CD14-positive monocyte (primary cell): ENCODE data around the gene KDM3B. TPM values are rescaled to one million over a fixed set of nuclear protein-coding genes. Genes with fewer than 3 reads are reported as not detected.

ENCODE experiments used
- DNase-seq, 3 donors: peaks; one replicate each; pipeline ENCODE4 v3.0.0-alpha.2; 2011 to 2022
- H2AFZ ChIP-seq: 2 replicates; pipeline ENCODE4 v1.6.0; 2012; ENCODE audit warnings: mild to moderate bottlenecking, low read depth, low read length, inconsistent platforms; ENCODE audit not compliant: insufficient read depth, poor library complexity, severe bottlenecking
- H3K27ac ChIP-seq, 2 donors: 1 replicate in 1 of 2; 2 replicates in 1 of 2; pipeline ENCODE4 v1.5.1; 2012 to 2013; ENCODE audit warnings: low read length in 2 of 2, control low read depth in 1 of 2, inconsistent platforms in 1 of 2, low read depth in 1 of 2, mild to moderate bottlenecking in 1 of 2
- H3K27me3 ChIP-seq, 2 donors: one replicate each; pipeline versions ENCODE4 v1.6.0 to v1.6.1; 2011 to 2013; ENCODE audit warnings: low read length in 2 of 2; ENCODE audit not compliant: control insufficient read depth in 2 of 2, insufficient read depth in 2 of 2
- H3K36me3 ChIP-seq, 2 donors: replicated peaks in 1 of 2; 1 replicate in 1 of 2; 2 replicates in 1 of 2; pipeline versions ENCODE4 v1.5.1 to v1.6.1; 2012 to 2013; ENCODE audit warnings: low read length in 2 of 2, control low read depth in 1 of 2, inconsistent platforms in 1 of 2, mild to moderate bottlenecking in 1 of 2; ENCODE audit not compliant: insufficient read depth in 2 of 2, control insufficient read depth in 1 of 2
- H3K4me1 ChIP-seq, 2 donors: 1 replicate in 1 of 2; 2 replicates in 1 of 2; pipeline versions ENCODE4 v1.5.1 to v1.6.1; 2012 to 2013; ENCODE audit warnings: low read length in 2 of 2, control low read depth in 1 of 2, inconsistent platforms in 1 of 2, mild to moderate bottlenecking in 1 of 2, moderate library complexity in 1 of 2; ENCODE audit not compliant: insufficient read depth in 2 of 2, control insufficient read depth in 1 of 2
- H3K4me2 ChIP-seq: replicated peaks from 2 replicates; pipeline ENCODE3; 2012; ENCODE audit warnings: low read length, moderate library complexity, mild to moderate bottlenecking; ENCODE audit not compliant: poor library complexity, severe bottlenecking; ENCODE audit errors: extremely low read depth
- H3K4me3 ChIP-seq, 3 experiments: fragments of 200-600 bp in 1 of 3; sonication (generic) in 1 of 3; replicated peaks in 1 of 3; 1 replicate in 2 of 3; 2 replicates in 1 of 3; pipeline ENCODE4 v1.5.1; 2011 to 2013; ENCODE audit warnings: low read length in 3 of 3, mild to moderate bottlenecking in 3 of 3, control low read depth in 2 of 3, low read depth in 2 of 3, inconsistent platforms in 1 of 3, moderate library complexity in 1 of 3
- H3K79me2 ChIP-seq: 2 replicates; pipeline ENCODE4 v1.6.0; 2012; ENCODE audit warnings: mild to moderate bottlenecking, control low read depth, inconsistent platforms, low read length, moderate library complexity; ENCODE audit not compliant: insufficient read depth
- H3K9ac ChIP-seq: 2 replicates; pipeline ENCODE4 v1.6.0; 2017; ENCODE audit warnings: low read length, mild to moderate bottlenecking; ENCODE audit not compliant: insufficient read depth, poor library complexity, severe bottlenecking
- H3K9me3 ChIP-seq, 2 donors: replicated peaks in 1 of 2; 1 replicate in 1 of 2; 2 replicates in 1 of 2; pipeline versions ENCODE4 v1.5.1 to v1.6.1; 2012 to 2013; ENCODE audit warnings: low read length in 2 of 2, control low read depth in 1 of 2; ENCODE audit not compliant: control insufficient read depth in 1 of 2, insufficient read depth in 1 of 2
- H4K20me1 ChIP-seq: 2 replicates; pipeline ENCODE4 v1.6.0; 2012; ENCODE audit warnings: mild to moderate bottlenecking, low read length, control low read depth, moderate library complexity; ENCODE audit not compliant: insufficient read depth
- H3K27ac Mint-ChIP-seq, 7 donors: one replicate each; pipeline ENCODE4 v1.8.0; 2020; ENCODE audit warnings: mild to moderate bottlenecking in 7 of 7, mixed read lengths in 7 of 7, moderate library complexity in 6 of 7, inconsistent platforms in 2 of 7
- H3K27me3 Mint-ChIP-seq, 3 donors: one replicate each; pipeline ENCODE4 v1.8.0; 2021 to 2022; ENCODE audit warnings: low read depth in 3 of 3, mild to moderate bottlenecking in 3 of 3, mixed read lengths in 3 of 3, moderate library complexity in 3 of 3, inconsistent platforms in 1 of 3
- H3K36me3 Mint-ChIP-seq, 2 donors: one replicate each; pipeline ENCODE4 v1.8.0; 2020; ENCODE audit warnings: mixed read lengths in 2 of 2, inconsistent platforms in 1 of 2, mild to moderate bottlenecking in 1 of 2
- H3K4me1 Mint-ChIP-seq: one replicate; pipeline ENCODE4 v1.8.0; 2020; ENCODE audit warnings: mild to moderate bottlenecking, mixed read lengths
- H3K4me3 Mint-ChIP-seq, 2 donors: one replicate each; pipeline ENCODE4 v1.8.0; 2020; ENCODE audit warnings: mild to moderate bottlenecking in 2 of 2, mixed read lengths in 2 of 2, moderate library complexity in 1 of 2
- H3K9me3 Mint-ChIP-seq, 7 donors: one replicate each; pipeline ENCODE4 v1.8.0; 2020 to 2022; ENCODE audit warnings: mixed read lengths in 7 of 7, mild to moderate bottlenecking in 6 of 7, moderate library complexity in 6 of 7, inconsistent platforms in 2 of 7
- CTCF ChIP-seq: fragments of 200-600 bp; IDR thresholded peaks from one replicate; pipeline ENCODE4 v1.8.0; 2022; ENCODE audit warnings: antibody characterized with exemption, mild to moderate bottlenecking
- WGBS: methylation state at CpG from one replicate; pipeline ENCODE4 v1.1.5; 2013; ENCODE audit warnings: missing lambda C conversion rate; ENCODE audit not compliant: insufficient coverage; 5-methylcytosine and 5-hydroxymethylcytosine counted together
- intact Hi-C, 2 donors: fragments of 100-400 bp; cut with micrococcal nuclease; formaldehyde crosslinking; loops; one replicate each; pipeline versions ENCODE4 v1.15.0 to v1.15.1; 2023
- polyA plus RNA-seq, 3 donors: library from polyadenylated mRNA; depleted of rRNA in 1 of 3; unstranded in 2 of 3; stranded (reverse) in 1 of 3; fragments of 300-500 nt in 2 of 3; fragments of >200 nt in 1 of 3; fragmentation: Illumina TruSeq in 2 of 3; gene quantifications; 1 replicate in 2 of 3; 2 replicates in 1 of 3; pipeline ENCODE4 v1.2.3, GENCODE V29; 2012 to 2021
- small RNA-seq: library from RNA; depleted of rRNA; stranded (forward); fragments of <200 nt; gene quantifications from one replicate; pipeline ENCODE3, GENCODE V24; 2012; ENCODE audit warnings: low read depth; ENCODE audit not compliant: insufficient read length

KDM3B gene
- polyA plus RNA-seq, 3 donors: 11.7 to 52.1 (median 17.4) TPM

- H3K9me3 Mint-ChIP-seq: no peaks in the 10 kb centered on the region
- no peak overlapping the region for H3K27ac Mint-ChIP-seq
- peaks cover 7 to 27% (median 15%) of the 10 kb centered on the region in 3 donors for H3K27me3 Mint-ChIP-seq
- H3K4me3 ChIP-seq: no peak overlapping the region
- no peak for DNase-seq
- no peaks in the 10 kb centered on the region for H3K4me1 ChIP-seq
- WGBS: 100% methylated on average over 1 of the region's 7 CpGs
- peaks cover 0 to 8% of the 10 kb centered on the region in 2 donors for H3K27me3 ChIP-seq
- H3K4me2 ChIP-seq: no peak overlapping the region
- H3K9me3 ChIP-seq: no peaks in the 10 kb centered on the region
- TF ChIP-seq CTCF: no peak
- no peaks in the 10 kb centered on the region for H3K36me3 Mint-ChIP-seq
- intact Hi-C loops: no loop called here
- H2AFZ ChIP-seq: no peak overlapping the region
- H4K20me1 ChIP-seq: no peaks in the 10 kb centered on the region
- no peak overlapping the region for H3K9ac ChIP-seq
- H3K79me2 ChIP-seq: no peaks in the 10 kb centered on the region
- no peaks in the 10 kb centered on the region for H3K4me1 Mint-ChIP-seq
- no peaks in the 10 kb centered on the region for H3K36me3 ChIP-seq
- no peak overlapping the region for H3K4me3 Mint-ChIP-seq
- H3K27ac ChIP-seq: no peak overlapping the region
These were observed 124.4 kb downstream of the KDM3B start for GRCh38 chr5:138476918-138477317.

DNA sequence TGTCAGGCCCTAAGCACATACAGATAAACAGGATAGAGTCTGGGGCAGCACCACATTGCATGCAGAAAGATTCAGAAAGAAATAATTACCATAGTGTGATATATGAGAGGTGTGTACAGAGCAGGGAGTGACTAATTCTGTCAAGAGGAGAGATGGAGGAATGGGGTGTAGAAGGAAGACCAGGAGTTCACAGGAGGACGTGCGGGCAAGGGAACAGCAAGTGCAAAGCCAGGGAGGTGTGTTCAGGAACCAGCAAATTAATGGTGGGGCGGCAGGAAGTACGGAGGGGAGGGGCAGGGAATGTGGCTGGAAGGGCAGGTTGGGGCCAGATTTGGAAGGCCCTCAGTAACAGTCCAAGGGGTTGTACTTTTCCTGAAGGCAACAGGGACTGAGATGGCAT, 130.2 kb downstream of the KDM3B start:
- intact Hi-C loops: no loop called here
- Histone ChIP-seq H3K4me3 (no peak overlapping the region), H4K20me1 (no peaks in the 10 kb centered on the region), H2AFZ (no peak overlapping the region), H3K9me3 (no peaks in the 10 kb centered on the region), H3K36me3 (no peaks in the 10 kb centered on the region), H3K4me1 (peaks cover 7 to 10% of the 10 kb centered on the region in 2 donors), H3K4me2 (no peak overlapping the region), H3K9ac (no peak overlapping the region), H3K27me3 (no peaks in the 10 kb centered on the region), H3K27ac (no peak overlapping the region), H3K79me2 (no peaks in the 10 kb centered on the region)
- H3K27ac Mint-ChIP-seq: no peak overlapping the region
- H3K4me3 Mint-ChIP-seq: no peak overlapping the region
- peaks cover 2 to 10% (median 9%) of the 10 kb centered on the region in 3 donors for H3K27me3 Mint-ChIP-seq
- H3K4me1 Mint-ChIP-seq: peaks cover 13% of the 10 kb centered on the region
- H3K9me3 Mint-ChIP-seq: peaks cover 0 to 2% (median 0%) of the 10 kb centered on the region in 7 donors
- 65% methylated on average over 4 of the region's 4 CpGs for WGBS
- no peak for DNase-seq
- H3K36me3 Mint-ChIP-seq: no peaks in the 10 kb centered on the region
- TF ChIP-seq CTCF: no peak

Small RNA genes within 50 kb of the gene (small RNA-seq; reads per million reads assigned to genes)
- gene AC113403.1: not detected

Other genes with a start within 250 kb of the KDM3B start
- gene NME5, start 213.3 kb upstream of the KDM3B start, polyA plus RNA-seq: not detected
- gene BRD8, start 174.1 kb upstream of the KDM3B start, polyA plus RNA-seq: 10 to 100 TPM in 2 of 3 donors, 1 to 10 TPM in 1; 9.8 to 19.6 (median 17.6) TPM
- gene KIF20A, start 173.6 kb upstream of the KDM3B start, polyA plus RNA-seq: not detected
- 10 to 100 TPM in 2 of 3 donors, 1 to 10 TPM in 1; 7.8 to 15.9 (median 12.8) TPM for gene CDC23, start 139.4 kb upstream of the KDM3B start, polyA plus RNA-seq
- not detected for gene GFRA3, start 78.1 kb upstream of the KDM3B start, polyA plus RNA-seq
- not detected for gene CDC25C, start 20.9 kb upstream of the KDM3B start, polyA plus RNA-seq
- 10 to 100 TPM; 24.9 to 92.2 (median 28.7) TPM for gene FAM53C, start 14.4 kb upstream of the KDM3B start, polyA plus RNA-seq
- not detected for gene REEP2, start 86.4 kb downstream of the KDM3B start, polyA plus RNA-seq
- 100 to 1,000 TPM in 1 of 3 donors, 10 to 100 TPM in 1, 1 to 10 TPM in 1; 8.4 to 105 (median 16.9) TPM for gene EGR1, start 112.8 kb downstream of the KDM3B start, polyA plus RNA-seq
- 10 to 100 TPM; 34.8 to 71.4 (median 61.6) TPM for gene ETF1, start 190.6 kb downstream of the KDM3B start, polyA plus RNA-seq
- 10 to 100 TPM; 67.8 to 82.4 (median 81.8) TPM for gene HSPA9, start 222.7 kb downstream of the KDM3B start, polyA plus RNA-seq